GM21529 (cell line): Measurements from ENCODE around the gene PARD3B.

Experiments used
- ATAC-seq: cut with Tn5 transposase; IDR thresholded peaks from one replicate; pipeline ENCODE4 v1.9.1; 2021; ENCODE audit not compliant: unreplicated experiment

Gene PARD3B

GRCh38 chr2:205087862-205088261 lies 542.6 kb downstream of the PARD3B start:
- ATAC-seq, result no peak

GRCh38 chr2:205089958-205090357 lies 544.7 kb downstream of the PARD3B start:
- ATAC-seq, result no peak

GRCh38 chr2:205091411-205091810 lies 546.1 kb downstream of the PARD3B start:
- ATAC-seq, result no peak

- no peak for ATAC-seq
Measured at GRCh38 chr2:205094031-205094430, 548.8 kb downstream of the PARD3B start.

- ATAC-seq, result no peak
Measured at GRCh38 chr2:205103699-205104098, 558.4 kb downstream of the PARD3B start.

GRCh38 chr2:205107810-205108209 lies 562.5 kb downstream of the PARD3B start:
- ATAC-seq, result no peak

GRCh38 chr2:205115511-205115910 lies 570.2 kb downstream of the PARD3B start:
- ATAC-seq, result no peak

- no peak for ATAC-seq
Measured at GRCh38 chr2:205117125-205117524, 571.9 kb downstream of the PARD3B start.

GRCh38 chr2:205119136-205119535 lies 573.9 kb downstream of the PARD3B start:
- no peak for ATAC-seq

GRCh38 chr2:205128726-205129125 lies 583.5 kb downstream of the PARD3B start:
- ATAC-seq, result no peak

- no peak for ATAC-seq
Measured at GRCh38 chr2:205129531-205129930, 584.3 kb downstream of the PARD3B start.

- no peak for ATAC-seq
Measured at GRCh38 chr2:205130111-205130829, 585.0 kb downstream of the PARD3B start.

- no peak for ATAC-seq
Measured at GRCh38 chr2:205133544-205133943, 588.3 kb downstream of the PARD3B start.

GRCh38 chr2:205138735-205139134 lies 593.5 kb downstream of the PARD3B start:
- ATAC-seq, result no peak

GRCh38 chr2:205139822-205140463 lies 594.7 kb downstream of the PARD3B start:
- peak; percentile 53 for ATAC-seq

- no peak for ATAC-seq
Measured at GRCh38 chr2:205141381-205141780, 596.1 kb downstream of the PARD3B start.

- no peak for ATAC-seq
Measured at GRCh38 chr2:205145888-205146287, 600.6 kb downstream of the PARD3B start.

- no peak for ATAC-seq
Measured at GRCh38 chr2:205148755-205149154, 603.5 kb downstream of the PARD3B start.

- no peak for ATAC-seq
Measured at GRCh38 chr2:205156457-205156856, 611.2 kb downstream of the PARD3B start.

GRCh38 chr2:205158404-205158803 lies 613.1 kb downstream of the PARD3B start:
- ATAC-seq, result no peak

GRCh38 chr2:205161156-205161839 lies 616.0 kb downstream of the PARD3B start:
- no peak for ATAC-seq

GRCh38 chr2:205166745-205167144 lies 621.5 kb downstream of the PARD3B start:
- ATAC-seq, result no peak
